Thyroid gland (tissue), 4 donors: ENCODE data around the gene KIF2C. TPM values are rescaled to one million over a fixed set of nuclear protein-coding genes. Genes with fewer than 3 reads are reported as not detected.

Source experiments
- DNase-seq, 2 donors: peaks; one replicate each; pipeline ENCODE4 v3.0.0-alpha.2; 2019
- H3K27ac ChIP-seq, 3 donors: fragments of 200-600 bp; sonication (generic); 1 replicate in 2 of 3; 2 replicates in 1 of 3; pipeline ENCODE4 v1.5.1; 2016 to 2019; ENCODE audit warnings: mild to moderate bottlenecking in 1 of 3, moderate library complexity in 1 of 3
- H3K27me3 ChIP-seq: fragments of 200-600 bp; sonication (generic); one replicate; pipeline ENCODE4 v1.5.1; 2019
- H3K36me3 ChIP-seq, 2 donors: fragments of 200-600 bp; sonication (generic); one replicate each; pipeline ENCODE4 v1.5.1; 2016 to 2019
- H3K4me1 ChIP-seq, 2 donors: fragments of 200-600 bp; sonication (generic); one replicate each; pipeline ENCODE4 v1.5.1; 2017 to 2019
- H3K4me3 ChIP-seq, 3 donors: fragments of 200-600 bp; sonication (generic); replicated peaks in 1 of 3; 1 replicate in 2 of 3; 2 replicates in 1 of 3; pipeline ENCODE4 v1.5.1; 2016; ENCODE audit warnings: mild to moderate bottlenecking in 1 of 3
- H3K9me3 ChIP-seq: fragments of 200-600 bp; sonication (generic); one replicate; pipeline ENCODE4 v1.5.1; 2017
- CTCF ChIP-seq, 6 experiments: fragments of 200-600 bp in 3 of 6; fragments of 450-650 bp in 3 of 6; sonication (generic) in 3 of 6; IDR thresholded peaks; one replicate each; pipeline ENCODE4 v1.5.1; 2016 to 2019; ENCODE audit warnings: antibody characterized with exemption in 6 of 6, mild to moderate bottlenecking in 2 of 6, inconsistent platforms in 1 of 6, moderate library complexity in 1 of 6
- POLR2A ChIP-seq, 2 donors: fragments of 450-650 bp; IDR thresholded peaks; one replicate each; pipeline ENCODE4 v1.6.1; 2017; ENCODE audit warnings: antibody characterized with exemption in 2 of 2, mild to moderate bottlenecking in 2 of 2, moderate library complexity in 1 of 2
- WGBS, 2 donors: methylation state at CpG; one replicate each; pipeline ENCODE4 v1.1.5; 2017; 5-methylcytosine and 5-hydroxymethylcytosine counted together
- intact Hi-C: fragments of 100-400 bp; cut with DNase I; formaldehyde crosslinking; loops from one replicate; pipeline ENCODE4 v1.15.1; 2023
- total RNA-seq, 4 donors: library from RNA; depleted of rRNA; stranded (reverse); fragments of >200 nt; gene quantifications; one replicate each; pipeline ENCODE4 v1.2.3, GENCODE V29; 2016

KIF2C gene
- total RNA-seq, 4 donors from 2014 or later = 0.63 to 1.2 (median 1.0) TPM

GRCh38 chr1:44801491-44802305, 62.1 kb downstream of the KIF2C start:
- Histone ChIP-seq H3K36me3 (peaks cover 20 to 22% of the 10 kb centered on the region in 2 donors), H3K9me3 (no peaks in the 10 kb centered on the region), H3K27ac (peak overlapping the region in 2 of 3 donors; percentile 31 to 51), H3K27me3 (no peaks in the 10 kb centered on the region), H3K4me3 (peak overlapping the region in 1 of 3 donors; percentile 83), H3K4me1 (peaks cover 13 to 44% of the 10 kb centered on the region in 2 donors)
- peak in 1 of 2 donors; percentile 19 for DNase-seq
- 68% methylated on average over 13 of the region's 13 CpGs for WGBS, 2 donors
- intact Hi-C loops = no loop called here
- no peak for TF ChIP-seq POLR2A (IDR thresholded peaks at IDR 0.05)
- TF ChIP-seq CTCF (IDR thresholded peaks at IDR 0.05) = no peak

- Histone ChIP-seq H3K36me3 (peaks cover 20 to 22% of the 10 kb centered on the region in 2 donors), H3K4me1 (peaks cover 21 to 52% of the 10 kb centered on the region in 2 donors), H3K4me3 (no peak overlapping the region), H3K27me3 (no peaks in the 10 kb centered on the region), H3K27ac (peak overlapping the region in 2 of 3 donors; percentile 31 to 51), H3K9me3 (no peaks in the 10 kb centered on the region)
- 85% methylated on average over 12 to 13 of the region's 13 CpGs for WGBS, 2 donors
- intact Hi-C loops = no loop called here
- TF ChIP-seq CTCF (IDR thresholded peaks at IDR 0.05) (no peak), POLR2A (IDR thresholded peaks at IDR 0.05) (no peak)
- no peak for DNase-seq
Measured at GRCh38 chr1:44802306-44803061, 62.8 kb downstream of the KIF2C start.

GRCh38 chr1:44803062-44803311, 63.4 kb downstream of the KIF2C start:
- no peak for DNase-seq
- H3K27me3 ChIP-seq = no peaks in the 10 kb centered on the region
- H3K4me1 ChIP-seq = peaks cover 26 to 57% of the 10 kb centered on the region in 2 donors
- TF ChIP-seq CTCF (IDR thresholded peaks at IDR 0.05) (no peak), POLR2A (IDR thresholded peaks at IDR 0.05) (no peak)
- 88 to 89% methylated on average over 9 of the region's 9 CpGs for WGBS, 2 donors
- peak overlapping the region in 2 of 3 donors; percentile 31 to 51 for H3K27ac ChIP-seq
- H3K36me3 ChIP-seq = peaks cover 20 to 22% of the 10 kb centered on the region in 2 donors
- no peak overlapping the region for H3K4me3 ChIP-seq
- no peaks in the 10 kb centered on the region for H3K9me3 ChIP-seq
- intact Hi-C loops = no loop called here

GRCh38 chr1:44803312-44804095, 63.9 kb downstream of the KIF2C start:
- H3K27ac ChIP-seq = peak overlapping the region in 2 of 3 donors; percentile 31 to 58
- WGBS, 2 donors = 85 to 92% methylated on average over 9 to 11 of the region's 13 CpGs
- peaks cover 31 to 62% of the 10 kb centered on the region in 2 donors for H3K4me1 ChIP-seq
- DNase-seq = no peak
- no peaks in the 10 kb centered on the region for H3K9me3 ChIP-seq
- no peak overlapping the region for H3K4me3 ChIP-seq
- H3K36me3 ChIP-seq = peaks cover 20 to 22% of the 10 kb centered on the region in 2 donors
- intact Hi-C loops = no loop called here
- no peaks in the 10 kb centered on the region for H3K27me3 ChIP-seq
- no peak for TF ChIP-seq CTCF (IDR thresholded peaks at IDR 0.05)
- TF ChIP-seq POLR2A (IDR thresholded peaks at IDR 0.05) = no peak
